ENCODE data around the gene ANKRD30B. TPM values are rescaled to one million over a fixed set of nuclear protein-coding genes. Genes with fewer than 3 reads are reported as not detected.
"Not testable (repeated sequence)": the region's sequence is repeated elsewhere in the genome, so short reads cannot be mapped to it uniquely, and the experiment has no call there.

The ANKRD30B gene
- total RNA-seq, 1 experiment from 2014 or later: 7.1 TPM

DNA sequence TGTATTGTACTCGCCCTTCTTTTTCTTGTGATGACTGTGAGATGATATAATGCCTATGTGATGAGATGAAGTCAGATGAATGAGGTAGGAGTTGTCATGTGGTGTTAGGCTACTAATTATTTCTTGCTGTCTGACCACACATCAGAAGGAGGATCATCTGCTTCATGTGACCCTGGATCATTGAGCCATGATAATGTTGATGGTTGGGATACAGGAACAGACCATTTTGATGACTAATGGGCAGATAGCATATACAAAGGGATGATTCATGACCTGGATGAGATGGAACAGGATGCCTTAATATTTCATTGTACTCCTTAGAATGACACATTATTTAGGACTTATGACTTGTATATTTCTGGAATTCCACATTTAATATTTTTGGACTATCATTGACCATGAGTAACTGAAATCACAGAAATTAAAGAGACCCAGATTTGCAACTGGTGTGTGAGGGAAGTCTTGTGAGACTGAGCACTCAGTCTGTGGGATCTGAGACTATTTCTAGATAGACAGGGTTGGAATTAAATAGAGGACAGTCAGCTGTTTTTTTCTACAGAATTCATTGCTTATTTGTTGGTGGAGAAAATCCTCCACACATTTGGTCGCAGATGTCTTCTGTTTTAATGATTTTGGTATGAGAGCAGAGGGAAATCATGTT is 79.1 kb downstream of the ANKRD30B start:
- peak; percentile 98 for DNase-seq (ENCODE audit: low read depth, low spot score)
- in situ Hi-C loops (cut with HindIII; ENCODE audit: low pct_unique_long_range_greater_than_20kb, low sequenced_read_pairs): not testable (repeated sequence)

DNA sequence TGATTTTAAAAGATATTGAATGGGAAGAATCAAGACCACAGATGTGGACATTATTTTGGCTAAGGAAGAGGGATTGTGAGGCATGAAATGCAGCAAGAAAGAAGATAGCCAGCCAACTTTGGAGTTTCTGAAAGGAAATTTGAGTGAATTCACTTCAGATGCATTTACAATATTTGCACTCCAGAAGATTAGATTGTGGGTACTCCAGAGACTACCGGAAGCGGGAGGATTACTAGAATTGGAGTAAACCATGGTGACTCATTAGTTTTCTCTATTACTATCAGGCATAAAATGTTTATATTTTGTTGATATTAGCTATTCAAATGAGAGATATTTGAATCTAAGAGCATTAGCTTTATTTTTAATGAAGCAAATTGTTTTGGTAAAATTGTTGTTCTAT is 93.6 kb downstream of the ANKRD30B start:
- in situ Hi-C loops (cut with HindIII; ENCODE audit: low pct_unique_long_range_greater_than_20kb, low sequenced_read_pairs); DNase-seq (ENCODE audit: low read depth, low spot score): not testable (repeated sequence)

DNA sequence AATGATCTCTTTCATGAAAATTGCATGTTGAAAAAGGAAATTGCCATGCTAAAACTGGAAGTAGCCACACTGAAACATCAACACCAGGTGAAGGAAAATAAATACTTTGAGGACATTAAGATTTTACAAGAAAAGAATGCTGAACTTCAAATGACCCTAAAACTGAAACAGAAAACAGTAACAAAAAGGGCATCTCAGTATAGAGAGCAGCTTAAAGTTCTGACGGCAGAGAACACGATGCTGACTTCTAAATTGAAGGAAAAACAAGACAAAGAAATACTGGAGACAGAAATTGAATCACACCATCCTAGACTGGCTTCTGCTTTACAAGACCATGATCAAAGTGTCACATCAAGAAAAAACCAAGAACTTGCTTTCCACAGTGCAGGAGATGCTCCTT is 103.6 kb downstream of the ANKRD30B start:
- DNase-seq (ENCODE audit: low read depth, low spot score); in situ Hi-C loops (cut with HindIII; ENCODE audit: low pct_unique_long_range_greater_than_20kb, low sequenced_read_pairs): not testable (repeated sequence)

DNA sequence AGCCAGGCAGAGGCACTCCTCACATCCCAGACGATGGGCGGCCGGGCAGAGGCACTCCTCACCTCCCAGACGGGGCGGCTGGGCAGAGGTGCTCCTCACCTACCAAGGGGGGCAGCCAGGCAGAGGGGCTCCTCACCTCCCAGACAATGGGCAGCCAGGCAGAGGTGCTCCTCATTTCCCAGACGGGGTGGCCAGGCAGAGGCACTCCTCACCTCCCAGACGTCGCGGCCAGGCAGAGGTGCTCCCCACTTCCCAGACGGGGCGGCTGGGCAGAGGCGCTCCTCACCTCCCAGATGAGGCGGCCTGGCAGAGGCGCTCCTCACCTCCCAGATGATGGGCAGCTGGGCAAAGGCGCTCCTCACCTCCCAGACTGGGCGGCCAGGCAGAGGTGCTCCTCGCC is 107.7 kb downstream of the ANKRD30B start:
- in situ Hi-C loops (cut with HindIII; ENCODE audit: low pct_unique_long_range_greater_than_20kb, low sequenced_read_pairs); DNase-seq (ENCODE audit: low read depth, low spot score): not testable (repeated sequence)

DNA sequence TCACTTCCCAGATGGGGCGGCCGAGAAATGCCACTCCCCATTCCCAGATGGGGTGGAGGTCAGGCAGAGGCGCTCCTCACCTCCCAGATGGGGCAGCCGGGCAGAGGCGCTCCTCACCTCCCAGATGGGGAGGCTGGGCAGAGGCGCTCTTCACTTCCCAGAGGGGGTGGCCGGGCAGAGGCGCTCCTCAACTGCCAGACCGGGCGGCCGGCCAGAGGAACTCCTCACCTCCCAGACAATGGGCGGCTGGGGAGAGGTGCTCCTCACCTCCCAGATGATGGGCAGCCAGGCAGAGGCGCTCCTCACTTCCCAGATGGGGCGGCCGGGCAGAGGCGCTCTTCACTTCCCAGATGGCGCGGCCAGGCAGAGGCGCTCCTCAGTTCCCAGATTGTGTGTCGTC is 108.3 kb downstream of the ANKRD30B start:
- in situ Hi-C loops (cut with HindIII; ENCODE audit: low pct_unique_long_range_greater_than_20kb, low sequenced_read_pairs); DNase-seq (ENCODE audit: low read depth, low spot score): not testable (repeated sequence)

DNA sequence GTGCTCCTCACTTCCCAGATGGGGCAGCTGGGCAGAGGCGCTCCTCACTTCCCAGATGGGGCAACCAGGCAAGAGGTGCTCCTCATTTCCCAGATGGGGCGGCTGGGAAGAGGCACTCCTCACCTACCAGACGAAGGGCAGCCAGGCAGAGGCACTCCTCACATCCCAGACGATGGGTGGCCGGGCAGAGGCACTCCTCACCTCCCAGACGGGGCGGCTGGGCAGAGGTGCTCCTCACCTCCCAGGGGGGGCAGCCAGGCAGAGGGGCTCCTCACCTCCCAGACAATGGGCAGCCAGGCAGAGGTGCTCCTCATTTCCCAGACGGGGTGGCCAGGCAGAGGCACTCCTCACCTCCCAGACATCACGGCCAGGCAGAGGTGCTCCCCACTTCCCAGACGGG is 110.5 kb downstream of the ANKRD30B start:
- DNase-seq (ENCODE audit: low read depth, low spot score); in situ Hi-C loops (cut with HindIII; ENCODE audit: low pct_unique_long_range_greater_than_20kb, low sequenced_read_pairs): not testable (repeated sequence)

DNA sequence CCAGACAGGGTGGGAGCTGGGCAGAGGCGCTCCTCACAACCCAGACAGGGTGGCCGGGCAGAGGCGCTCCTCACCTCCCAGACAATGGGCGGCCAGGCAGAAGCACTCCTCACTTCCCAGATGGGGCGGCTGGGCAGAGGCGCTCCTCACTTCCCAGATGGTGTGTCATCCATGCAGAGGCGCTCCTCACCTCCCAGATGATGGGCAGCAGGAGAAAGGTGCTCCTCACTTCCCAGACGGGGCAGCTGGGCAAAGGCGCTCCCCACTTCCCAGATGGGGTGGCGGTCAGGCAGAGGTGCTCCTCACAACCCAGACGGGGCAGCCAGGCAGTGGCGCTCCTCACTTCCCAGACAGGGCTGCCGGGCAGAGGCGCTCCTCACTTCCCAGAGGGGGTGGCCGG is 112.0 kb downstream of the ANKRD30B start:
- DNase-seq (ENCODE audit: low read depth, low spot score); in situ Hi-C loops (cut with HindIII; ENCODE audit: low pct_unique_long_range_greater_than_20kb, low sequenced_read_pairs): not testable (repeated sequence)

DNA sequence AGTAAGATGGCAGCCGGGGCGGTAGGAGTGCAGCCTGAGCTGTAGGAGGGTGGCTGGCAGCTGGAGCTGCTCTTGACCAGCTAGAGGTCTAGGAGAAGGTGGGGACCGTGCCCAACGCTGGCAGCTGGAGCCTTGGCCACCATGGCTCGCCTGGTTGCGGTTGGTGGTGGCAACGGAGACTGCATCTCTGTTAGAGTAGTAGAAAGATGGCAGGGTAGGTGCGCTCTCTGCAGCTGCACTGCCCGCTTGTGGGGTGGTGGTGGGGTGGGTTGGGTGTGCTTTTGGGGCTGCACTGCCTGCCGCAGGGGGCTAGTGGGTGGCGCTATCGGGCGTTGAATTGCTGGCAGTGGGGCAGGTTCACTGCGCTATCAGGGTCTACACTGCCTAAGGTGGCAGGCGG is 118.5 kb downstream of the ANKRD30B start:
- DNase-seq (ENCODE audit: low read depth, low spot score); in situ Hi-C loops (cut with HindIII; ENCODE audit: low pct_unique_long_range_greater_than_20kb, low sequenced_read_pairs): not testable (repeated sequence)

DNA sequence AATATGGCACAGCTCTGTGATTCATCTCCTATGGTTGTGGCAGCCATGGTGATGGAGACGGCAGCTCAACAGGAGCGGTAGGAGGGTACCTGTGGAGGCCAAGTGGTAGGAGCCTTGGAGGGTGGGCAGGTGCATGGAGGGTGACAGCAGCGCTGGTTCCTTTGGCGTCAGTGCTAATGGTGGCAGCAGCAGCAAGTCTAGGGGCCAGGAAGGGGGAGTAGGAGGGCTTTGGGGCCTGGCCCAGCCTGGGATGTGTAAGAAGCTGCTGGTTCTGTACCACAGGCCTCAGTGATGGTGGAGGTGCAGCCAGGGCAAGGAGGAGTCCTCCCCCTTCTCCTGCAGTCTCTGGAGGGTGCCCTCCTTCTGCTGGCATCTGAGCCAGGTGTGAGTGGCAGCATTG is 120.0 kb downstream of the ANKRD30B start:
- in situ Hi-C loops (cut with HindIII; ENCODE audit: low pct_unique_long_range_greater_than_20kb, low sequenced_read_pairs); DNase-seq (ENCODE audit: low read depth, low spot score): not testable (repeated sequence)

DNA sequence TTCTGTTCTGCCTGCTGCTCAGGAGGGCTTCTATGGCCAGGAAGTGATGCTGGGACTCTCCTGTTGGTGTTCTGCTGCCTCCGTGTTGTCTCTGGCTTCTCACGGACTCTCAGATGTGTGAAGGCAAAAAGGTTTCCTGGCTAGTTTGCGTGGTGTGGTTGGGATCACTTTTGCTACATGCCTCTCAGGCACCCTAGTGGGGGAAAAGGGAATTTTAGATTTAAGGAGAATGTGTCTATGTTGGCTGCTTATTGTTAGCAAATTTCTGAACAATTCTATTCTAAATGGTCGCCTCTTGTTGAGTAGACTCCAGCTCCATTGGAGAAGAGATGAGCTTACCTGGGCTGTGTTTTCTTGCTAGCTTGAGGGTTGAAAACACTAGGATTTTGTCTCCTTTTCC is 120.9 kb downstream of the ANKRD30B start:
- in situ Hi-C loops (cut with HindIII; ENCODE audit: low pct_unique_long_range_greater_than_20kb, low sequenced_read_pairs): not testable (repeated sequence)
- DNase-seq (ENCODE audit: low read depth, low spot score): peak; percentile 58

DNA sequence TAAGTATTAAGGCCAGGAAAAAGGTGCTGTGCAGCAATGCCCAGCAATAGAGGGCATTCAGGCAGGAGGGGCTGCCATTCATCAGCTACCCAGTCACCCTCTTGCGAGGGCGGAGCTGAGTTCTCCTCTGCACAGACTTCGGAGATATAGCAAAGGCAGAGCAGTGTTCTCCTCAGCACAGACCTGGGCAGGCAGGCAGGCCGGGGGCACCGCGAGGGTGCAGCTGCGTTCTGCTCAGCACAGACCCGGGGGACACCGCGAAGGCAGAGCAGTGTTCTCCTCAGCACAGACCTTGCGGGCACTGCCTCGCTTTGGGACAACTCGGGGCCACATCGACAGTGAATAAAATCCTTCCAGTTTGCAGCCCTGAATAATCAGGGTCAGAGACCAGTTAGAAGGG is 130.9 kb downstream of the ANKRD30B start:
- DNase-seq (ENCODE audit: low read depth, low spot score); in situ Hi-C loops (cut with HindIII; ENCODE audit: low pct_unique_long_range_greater_than_20kb, low sequenced_read_pairs): not testable (repeated sequence)

DNA sequence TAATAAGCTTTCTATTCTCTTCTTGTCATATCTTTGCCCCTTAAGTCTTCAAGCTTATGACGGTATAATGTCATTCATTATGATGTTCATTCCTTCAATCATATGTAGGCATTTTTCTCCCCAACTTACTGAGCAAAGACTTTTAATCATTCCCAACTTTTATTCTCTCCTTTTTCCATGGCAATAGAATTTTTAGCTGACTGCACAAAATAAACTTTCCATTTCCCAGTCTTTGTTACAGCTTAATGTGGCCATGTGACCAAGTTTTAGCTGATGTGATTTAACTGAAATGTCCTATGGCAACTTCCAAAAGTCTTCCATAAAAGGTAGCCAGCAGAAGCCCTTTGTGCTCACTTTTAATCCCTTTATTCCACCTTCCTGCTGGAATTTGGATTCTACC is 152.5 kb downstream of the ANKRD30B start:
- in situ Hi-C loops (cut with HindIII; ENCODE audit: low pct_unique_long_range_greater_than_20kb, low sequenced_read_pairs): no loop called here

More for the DNA sequence above, 152.5 kb downstream of the ANKRD30B start:
- DNase-seq (ENCODE audit: low read depth, low spot score): no peak

Small RNA genes within 50 kb of the gene (small RNA-seq; reads per million reads assigned to genes)
- 0 reads per million in 2 experiments for gene MIR3156-2
- 0 reads per million in 2 experiments for gene RNU6-1210P

Other genes with a start within 250 kb of the ANKRD30B start
- not detected in 2 replicates for gene POTEC, start 204.6 kb upstream of the ANKRD30B start, total RNA-seq (2014; rRNA removed; shearing (Covaris generic))